Epidermal melanocyte (primary cell): Measurements from ENCODE around the gene SORL1.
"Not testable (repeated sequence)": the region's sequence is repeated elsewhere in the genome, so short reads cannot be mapped to it uniquely, and the experiment has no call there.

Experiments used
- DNase-seq: peaks from one replicate; pipeline ENCODE4 v3.0.0; 2011; ENCODE audit warnings: low spot score; ENCODE audit not compliant: insufficient read length

Gene SORL1

GRCh38 chr11:121473064-121473777 lies 21.1 kb downstream of the SORL1 start:
- no peak for DNase-seq

DNA sequence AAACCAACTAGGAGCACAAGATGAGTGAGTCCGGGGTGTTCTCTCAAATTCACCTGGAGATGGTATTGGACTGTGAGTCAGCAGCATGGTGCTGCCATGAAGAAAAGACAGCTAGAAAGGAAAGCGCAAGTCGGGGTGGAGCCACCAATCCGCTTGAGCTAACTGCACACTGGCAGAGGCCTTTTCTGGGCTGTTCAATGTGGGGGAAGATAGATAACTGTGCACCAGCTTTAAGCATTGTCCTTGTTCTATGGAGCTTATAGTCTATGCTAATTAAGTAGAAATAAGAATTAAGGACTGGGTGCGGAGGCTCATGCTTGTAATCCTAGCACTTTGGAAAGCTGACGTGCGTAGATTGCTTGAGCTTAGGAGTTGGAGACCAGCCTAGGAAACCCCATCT lies 22.6 kb downstream of the SORL1 start:
- DNase-seq: no peak

DNA sequence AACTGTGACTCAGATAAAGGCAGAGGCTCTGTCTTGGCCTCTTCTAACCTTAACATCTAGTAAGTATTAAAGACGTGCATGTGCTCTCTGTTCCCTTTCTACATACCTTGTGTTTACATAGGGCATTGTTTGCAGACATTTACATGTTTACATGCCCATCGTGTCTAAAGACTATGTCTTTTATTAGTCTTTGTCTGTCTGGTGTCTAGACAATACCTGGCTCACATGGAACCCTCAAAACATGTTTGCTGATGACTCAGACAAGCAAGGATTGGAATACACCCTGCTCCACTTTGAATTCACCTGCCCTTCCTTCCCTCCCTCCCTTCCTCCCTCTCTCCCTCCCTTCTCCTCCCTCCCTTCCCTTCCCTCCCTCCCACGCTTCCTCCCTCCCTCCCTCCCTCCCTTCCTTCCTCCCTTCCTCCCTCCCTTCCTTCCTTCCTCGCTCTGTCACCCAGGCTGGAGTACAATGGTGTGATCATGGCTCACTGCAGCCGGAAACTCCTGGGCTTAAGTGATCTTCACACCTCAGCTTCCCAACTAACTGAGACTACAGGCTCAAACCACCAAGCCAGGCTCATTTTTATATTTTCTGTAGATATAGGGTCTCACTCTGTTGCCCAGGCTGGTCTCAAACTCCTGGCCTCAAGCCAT lies 24.4 kb downstream of the SORL1 start:
- no peak for DNase-seq

- no peak for DNase-seq
Measured at GRCh38 chr11:121478226-121478894, 26.2 kb downstream of the SORL1 start.

- no peak for DNase-seq
Measured at GRCh38 chr11:121478895-121479697, 27.0 kb downstream of the SORL1 start.

- DNase-seq: no peak
Measured at GRCh38 chr11:121479698-121480238, 27.7 kb downstream of the SORL1 start.

GRCh38 chr11:121481484-121482230 lies 29.5 kb downstream of the SORL1 start:
- DNase-seq: not testable (repeated sequence)

- no peak for DNase-seq
Measured at GRCh38 chr11:121482231-121483129, 30.4 kb downstream of the SORL1 start.

DNA sequence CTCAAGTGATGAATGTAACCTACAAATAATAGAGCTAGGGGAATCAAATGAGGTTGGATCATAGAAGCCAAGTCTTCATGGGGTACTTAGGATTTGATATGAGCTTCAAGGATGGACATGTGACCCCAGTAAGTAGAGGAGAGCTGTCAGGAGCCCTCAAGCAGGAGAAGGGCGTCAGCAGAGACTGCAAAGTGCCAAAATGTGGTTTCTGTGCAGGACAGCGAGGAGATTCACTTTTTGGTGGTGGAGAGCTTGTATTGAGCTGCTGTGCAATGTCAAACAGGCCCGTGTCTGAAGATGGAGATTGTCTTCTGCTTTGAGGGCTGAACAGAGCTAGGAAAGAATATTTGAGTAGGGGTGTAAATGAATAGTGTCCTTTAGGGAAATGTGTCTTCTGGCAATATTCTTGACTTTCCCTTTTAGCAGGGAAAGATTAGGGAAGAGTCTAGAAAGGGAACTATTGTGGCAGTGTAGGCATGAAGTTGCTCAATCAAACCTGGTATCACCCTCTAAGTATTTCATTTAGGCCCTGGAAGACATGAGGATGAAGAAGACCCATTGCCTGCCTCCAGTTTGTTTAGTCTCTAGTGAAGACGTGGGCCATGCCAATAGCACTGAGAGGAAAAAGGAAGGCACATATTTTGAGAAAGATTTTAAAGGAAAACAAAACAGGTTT lies 31.8 kb downstream of the SORL1 start:
- DNase-seq: no peak

DNA sequence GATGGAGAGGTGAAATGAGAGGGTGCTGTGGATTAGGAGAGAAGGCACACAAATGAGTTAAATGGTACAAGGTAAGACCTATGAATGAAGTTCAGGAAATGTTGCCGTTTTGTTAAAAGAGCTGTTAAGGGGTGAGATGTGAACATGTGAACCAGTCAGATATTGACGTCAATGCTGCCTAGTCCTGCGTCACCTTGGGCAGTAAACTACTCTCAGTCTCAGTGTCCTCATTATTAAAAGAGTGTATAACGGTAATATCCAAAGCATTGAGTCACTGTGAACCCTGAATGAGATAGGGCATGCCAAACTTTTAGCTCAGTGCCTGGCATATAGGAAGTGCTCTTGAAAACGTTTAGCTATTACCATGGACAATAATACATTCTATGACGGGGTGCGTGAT lies 33.1 kb downstream of the SORL1 start:
- DNase-seq: no peak

DNA sequence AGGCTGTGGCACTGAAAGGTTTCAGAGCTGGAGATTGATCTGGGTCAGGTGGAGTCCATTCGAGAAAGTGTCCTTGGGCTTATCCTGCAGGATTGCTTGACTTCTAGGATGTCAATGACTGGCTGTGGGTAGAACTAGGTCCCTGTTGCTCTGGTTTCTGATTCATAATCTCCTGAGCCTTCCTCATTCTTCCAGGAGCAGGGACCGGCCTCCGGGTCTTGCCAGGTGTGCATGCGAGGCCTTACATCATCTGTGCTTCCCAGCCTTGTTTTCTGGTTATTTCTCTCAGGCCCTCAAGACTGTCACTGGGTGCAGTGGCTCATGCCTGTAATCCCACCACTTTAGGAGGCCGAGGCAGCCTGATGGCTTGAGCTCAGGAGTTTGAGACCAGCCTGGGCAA lies 33.9 kb downstream of the SORL1 start:
- DNase-seq: no peak

DNA sequence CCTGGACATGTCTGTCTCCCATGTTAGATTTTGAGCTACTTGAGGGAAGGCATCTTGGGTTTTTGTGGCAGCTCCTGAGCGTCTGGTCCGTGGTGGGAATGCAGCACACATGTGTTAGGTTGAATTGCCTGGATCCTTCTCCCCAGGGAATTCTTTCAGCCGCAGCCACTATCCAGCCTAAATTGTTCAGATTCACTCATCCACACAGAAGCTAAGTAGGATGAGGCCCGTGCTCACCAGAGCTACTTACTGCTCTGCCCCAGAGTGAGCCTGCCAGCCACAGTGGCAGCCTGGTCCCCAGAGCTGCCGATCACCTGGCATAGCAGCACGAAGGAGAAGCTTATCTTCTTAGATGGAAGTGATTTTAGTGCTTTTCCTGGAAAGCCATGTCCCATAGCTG lies 35.1 kb downstream of the SORL1 start:
- no peak for DNase-seq

DNA sequence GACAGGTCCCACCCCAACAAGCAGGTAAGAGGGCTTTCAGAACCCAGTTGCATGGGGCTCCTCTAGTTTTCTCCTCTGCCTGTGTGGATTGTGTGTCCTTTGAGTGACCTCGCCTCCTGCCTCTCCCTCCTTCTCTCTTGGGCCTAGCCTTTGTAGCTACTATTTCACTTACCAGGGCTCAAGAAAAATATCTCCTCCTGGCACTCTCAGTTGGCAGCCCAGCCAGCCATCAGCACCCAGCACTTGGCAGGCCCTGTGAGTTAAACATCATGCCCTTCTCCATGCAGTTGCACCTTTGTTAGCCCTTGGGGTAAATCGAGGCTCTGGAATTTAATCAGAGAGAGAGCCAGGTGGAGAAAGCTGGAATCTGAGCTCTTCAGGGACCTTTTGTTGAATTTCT lies 36.1 kb downstream of the SORL1 start:
- no peak for DNase-seq

DNA sequence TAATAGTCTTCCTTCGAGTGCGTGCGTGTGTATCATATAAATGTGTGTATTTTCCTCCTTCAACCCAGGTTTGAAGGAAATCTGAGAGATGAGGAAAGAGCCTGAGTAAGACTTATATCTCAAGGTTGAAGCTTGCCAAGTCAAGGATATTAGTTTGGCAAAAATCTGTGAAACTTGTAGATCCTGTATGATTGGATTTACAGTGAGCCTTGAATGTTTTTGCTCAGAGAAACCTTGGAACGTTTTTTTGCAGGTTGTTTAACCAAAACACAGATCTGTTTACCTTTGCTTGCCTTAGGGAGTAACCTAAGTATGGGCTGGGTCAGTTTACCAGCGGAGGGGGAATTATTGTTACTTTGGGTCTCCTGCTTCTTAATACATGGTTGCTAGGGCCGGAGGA lies 36.5 kb downstream of the SORL1 start:
- DNase-seq: no peak

DNA sequence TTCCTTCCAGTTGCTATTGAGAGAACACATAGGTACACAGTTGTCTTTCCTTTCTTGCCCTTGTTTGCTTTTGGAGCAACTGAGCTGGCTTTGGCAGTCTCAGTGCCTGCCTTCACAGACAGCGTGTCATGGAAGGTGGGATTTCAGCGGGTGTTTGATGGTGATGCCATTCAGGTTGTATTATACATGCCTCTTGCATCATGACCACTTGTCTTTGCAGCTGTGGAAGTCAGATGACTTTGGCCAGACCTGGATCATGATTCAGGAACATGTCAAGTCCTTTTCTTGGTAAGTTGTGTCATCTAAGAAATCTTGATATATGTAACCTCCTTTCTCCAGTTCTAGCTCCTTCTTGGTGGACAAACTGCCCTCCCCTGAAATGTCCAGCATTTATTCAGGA lies 37.7 kb downstream of the SORL1 start:
- DNase-seq: no peak

DNA sequence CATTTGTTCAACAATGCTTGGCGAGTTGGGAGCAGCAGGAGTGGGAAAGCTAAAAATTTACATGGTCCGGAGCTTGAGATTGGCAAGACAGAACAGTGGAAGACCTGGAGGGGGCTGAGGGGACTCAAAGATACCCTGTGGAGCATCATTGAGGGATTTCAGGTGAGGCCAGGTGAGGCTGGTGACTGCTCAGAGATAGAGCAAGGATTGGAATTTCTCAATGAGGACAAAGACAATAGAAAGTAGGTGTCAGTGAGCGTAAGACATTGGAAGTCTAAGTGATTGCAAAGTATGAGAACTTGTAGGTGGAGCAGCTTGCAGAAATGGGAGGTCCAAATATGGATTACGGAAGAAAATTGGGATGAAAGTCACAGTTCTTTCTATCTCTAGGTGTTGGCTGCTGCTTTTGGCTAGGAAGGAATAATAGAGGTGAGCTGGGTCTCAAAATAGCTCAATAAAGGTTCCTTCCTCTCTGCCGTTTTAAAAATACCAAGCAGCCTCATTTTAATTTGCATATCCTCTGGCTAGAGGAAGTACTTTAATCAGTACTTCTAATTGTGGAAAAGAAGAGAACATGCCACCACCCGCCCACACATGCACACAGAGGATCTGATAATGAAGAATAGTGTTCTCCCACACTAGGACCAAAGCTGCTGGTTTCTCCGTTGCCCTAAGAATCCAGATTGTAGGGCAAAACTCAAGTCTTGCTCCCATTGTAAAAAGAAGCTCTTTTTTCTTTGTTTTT lies 42.4 kb downstream of the SORL1 start:
- no peak for DNase-seq

GRCh38 chr11:121497176-121497998 lies 45.3 kb downstream of the SORL1 start:
- DNase-seq: no peak

DNA sequence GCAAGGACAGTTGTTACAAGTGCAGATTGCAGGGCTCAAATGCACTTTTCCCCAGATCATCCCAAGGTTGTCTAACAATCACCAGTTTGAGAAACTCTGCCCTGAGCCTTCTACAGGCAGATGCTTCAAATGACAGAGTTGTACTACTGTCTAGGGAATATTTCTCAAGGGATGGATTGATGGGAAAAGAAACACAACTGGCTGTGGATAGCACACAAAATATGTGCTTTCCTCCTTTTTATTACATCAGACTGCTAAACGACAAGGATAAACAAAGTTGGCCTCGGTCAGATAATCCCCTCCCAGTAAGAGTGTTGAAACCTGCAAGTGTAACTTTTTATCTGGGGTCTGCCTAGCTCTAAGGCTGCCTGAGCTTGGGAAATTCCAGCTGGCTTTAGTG lies 47.3 kb downstream of the SORL1 start:
- DNase-seq: no peak
